GM12892 (cell line): Measurements from ENCODE around the gene CTU1.

ENCODE experiments used
- POLR2A ChIP-seq: IDR thresholded peaks from 2 replicates; pipeline ENCODE4 v1.6.1; 2011; ENCODE audit warnings: low read depth, low read length, control low read depth
- POLR2AphosphoS5 ChIP-seq: IDR thresholded peaks from 2 replicates; pipeline ENCODE4 v1.6.1; 2011; ENCODE audit warnings: low read depth, low read length, control low read depth

DNA sequence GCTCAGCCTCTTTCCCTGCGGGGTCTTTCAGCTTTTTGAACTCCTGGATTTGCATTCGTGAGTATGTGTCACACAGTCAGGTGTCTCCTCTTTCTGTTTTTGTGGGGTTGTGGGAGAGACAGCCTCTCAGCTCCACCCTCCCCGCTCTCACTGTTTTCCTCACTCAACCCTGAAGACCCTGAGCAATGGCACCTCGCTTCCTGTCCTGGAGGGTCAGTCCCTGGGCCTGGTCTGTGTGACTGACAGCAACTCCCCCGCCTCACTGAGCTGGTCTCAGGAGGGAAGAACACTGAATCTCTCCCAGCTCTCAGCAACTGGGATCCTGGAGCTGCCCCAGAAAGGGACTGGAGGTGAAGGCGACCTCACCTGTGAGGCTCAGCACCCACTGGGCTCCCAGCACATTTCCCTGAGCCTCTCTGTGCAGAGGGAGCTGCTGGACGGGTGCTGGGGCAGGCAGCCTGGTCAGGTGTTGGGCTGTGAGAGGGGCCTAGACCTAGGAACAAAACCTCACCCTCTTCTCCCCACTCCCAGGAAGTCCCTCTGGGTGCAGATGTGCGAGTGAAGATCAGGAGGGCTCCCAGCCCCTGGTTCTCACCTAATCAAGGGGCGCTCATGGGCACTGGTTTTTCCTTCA, 29.7 kb upstream of the CTU1 start:
- TF ChIP-seq POLR2AphosphoS5 (no peak), POLR2A (no peak)
